GM21360 (cell line): ENCODE measurements around the gene SCARF2.
"Not testable (repeated sequence)": the region's sequence is repeated elsewhere in the genome, so short reads cannot be mapped to it uniquely, and the experiment has no call there.

Experiments
- ATAC-seq: cut with Tn5 transposase; IDR thresholded peaks from one replicate; pipeline ENCODE4 v1.9.1; 2021; ENCODE audit warnings: mild to moderate bottlenecking, moderate library complexity; ENCODE audit not compliant: unreplicated experiment

Gene SCARF2

GRCh38 chr22:20430101-20430719 lies 7.4 kb downstream of the SCARF2 start:
- ATAC-seq = no peak

GRCh38 chr22:20429254-20430100 lies 8.1 kb downstream of the SCARF2 start:
- ATAC-seq = peak; percentile 48

GRCh38 chr22:20428496-20429253 lies 8.9 kb downstream of the SCARF2 start:
- no peak for ATAC-seq

- no peak for ATAC-seq
Observed at GRCh38 chr22:20427945-20428417, 9.6 kb downstream of the SCARF2 start.

GRCh38 chr22:20427104-20427944 lies 10.3 kb downstream of the SCARF2 start:
- no peak for ATAC-seq

GRCh38 chr22:20426259-20426615 lies 11.4 kb downstream of the SCARF2 start:
- ATAC-seq = no peak

GRCh38 chr22:20425566-20426258 lies 11.9 kb downstream of the SCARF2 start:
- no peak for ATAC-seq

GRCh38 chr22:20424932-20425565 lies 12.6 kb downstream of the SCARF2 start:
- no peak for ATAC-seq

- no peak for ATAC-seq
Observed at GRCh38 chr22:20424568-20424931, 13.1 kb downstream of the SCARF2 start.

- no peak for ATAC-seq
Observed at GRCh38 chr22:20423906-20424551, 13.6 kb downstream of the SCARF2 start.

- ATAC-seq = no peak
Observed at GRCh38 chr22:20423008-20423905, 14.4 kb downstream of the SCARF2 start.

GRCh38 chr22:20422271-20423007 lies 15.2 kb downstream of the SCARF2 start:
- no peak for ATAC-seq

- ATAC-seq = no peak
Observed at GRCh38 chr22:20421507-20421874, 16.1 kb downstream of the SCARF2 start.

- no peak for ATAC-seq
Observed at GRCh38 chr22:20420157-20420842, 17.3 kb downstream of the SCARF2 start.

GRCh38 chr22:20419664-20419951 lies 18.0 kb downstream of the SCARF2 start:
- ATAC-seq = no peak

- no peak for ATAC-seq
Observed at GRCh38 chr22:20418211-20418788, 19.3 kb downstream of the SCARF2 start.

- ATAC-seq = not testable (repeated sequence)
Observed at GRCh38 chr22:20415699-20416098, 21.9 kb downstream of the SCARF2 start.
